WTC11 (cell line): ENCODE results near the gene DNAAF1. TPM values are rescaled to one million over a fixed set of nuclear protein-coding genes. Genes with fewer than 3 reads are reported as not detected.
A peak's percentile ranks its signal among the peaks of the same experiment; 100 is the strongest.

Source experiments
- ATAC-seq: fragments of 200-7000 bp; cut with Tn5 transposase; 2 replicates; pipeline ENCODE4 v1.10.0; 2021; ENCODE audit warnings: mild to moderate bottlenecking, moderate library complexity
- CTCF ChIA-PET: fragments of 300-600 bp; sonication (Branson Sonifier 250); formaldehyde crosslinking; loops from one replicate; lab custom pipeline; 2021; ENCODE audit warnings: antibody characterized with exemption; lab: Charles Lee
- POLR2A ChIA-PET: fragments of 350-600 bp; sonication (Branson Sonifier 250); formaldehyde crosslinking; loops from one replicate; lab custom pipeline; 2021; ENCODE audit warnings: antibody characterized with exemption; lab: Charles Lee
- DNase-seq: peaks from one replicate; pipeline ENCODE4 v3.0.0; 2021; ENCODE audit warnings: low spot score
- H3K27ac Mint-ChIP-seq: 2 replicates; pipeline ENCODE4 v1.8.0; 2021; ENCODE audit warnings: mixed read lengths
- H3K27me3 Mint-ChIP-seq: 2 replicates; pipeline ENCODE4 v1.8.0; 2021; ENCODE audit warnings: low read depth, mild to moderate bottlenecking, moderate library complexity, mixed read lengths
- H3K36me3 Mint-ChIP-seq: 2 replicates; pipeline ENCODE4 v1.8.0; 2021; ENCODE audit warnings: mixed read lengths
- H3K4me1 Mint-ChIP-seq: 2 replicates; pipeline ENCODE4 v1.8.0; 2022; ENCODE audit warnings: mixed read lengths
- H3K4me3 Mint-ChIP-seq: 2 replicates; pipeline ENCODE4 v1.8.0; 2021; ENCODE audit warnings: mild to moderate bottlenecking, moderate library complexity, mixed read lengths
- H3K9me3 Mint-ChIP-seq: 2 replicates; pipeline ENCODE4 v1.8.0; 2021; ENCODE audit warnings: mixed read lengths
- ATF1 ChIP-seq: sonication (generic); formaldehyde crosslinking; IDR thresholded peaks from 2 replicates; pipeline ENCODE4 v1.8.1; 2023; ENCODE audit warnings: mild to moderate bottlenecking, moderate library complexity, missing genetic modification reagents
- CREM ChIP-seq: sonication (generic); formaldehyde crosslinking; IDR thresholded peaks from 2 replicates; pipeline ENCODE4 v1.8.1; 2022; ENCODE audit warnings: mild to moderate bottlenecking, missing genetic modification reagents, moderate library complexity
- ESRRA ChIP-seq: sonication (generic); formaldehyde crosslinking; IDR thresholded peaks from 2 replicates; pipeline ENCODE4 v1.8.1; 2022; ENCODE audit warnings: mild to moderate bottlenecking, missing genetic modification reagents, borderline replicate concordance
- FOXP1 ChIP-seq: sonication (generic); formaldehyde crosslinking; IDR thresholded peaks from 2 replicates; pipeline ENCODE4 v1.8.0; 2022; ENCODE audit warnings: missing genetic modification reagents, mild to moderate bottlenecking, moderate library complexity, borderline replicate concordance
- GABPB1 ChIP-seq: sonication (generic); formaldehyde crosslinking; IDR thresholded peaks from 2 replicates; pipeline ENCODE4 v1.8.1; 2023; ENCODE audit warnings: mild to moderate bottlenecking, missing genetic modification reagents
- JUN ChIP-seq: sonication (generic); formaldehyde crosslinking; IDR thresholded peaks from 2 replicates; pipeline ENCODE4 v1.8.0; 2023; ENCODE audit warnings: mild to moderate bottlenecking, missing genetic modification reagents
- KAT7 ChIP-seq: sonication (generic); formaldehyde crosslinking; IDR thresholded peaks from 2 replicates; pipeline ENCODE4 v1.8.1; 2023; ENCODE audit warnings: missing genetic modification reagents, mild to moderate bottlenecking, borderline replicate concordance
- NFYB ChIP-seq: sonication (generic); formaldehyde crosslinking; conservative IDR thresholded peaks from 2 replicates; pipeline ENCODE4 v1.8.0; 2022; ENCODE audit warnings: low read depth, missing genetic modification reagents
- PREB ChIP-seq: sonication (generic); formaldehyde crosslinking; IDR thresholded peaks from 2 replicates; pipeline ENCODE4 v1.8.1; 2022; ENCODE audit warnings: mild to moderate bottlenecking, missing genetic modification reagents, moderate library complexity, borderline replicate concordance
- RORB ChIP-seq: fragments of 250-450 bp; sonication (Bioruptor Pico); IDR thresholded peaks from 2 replicates; pipeline ENCODE4 v1.9.0; 2021; ENCODE audit warnings: mild to moderate bottlenecking
- SP1 ChIP-seq: sonication (generic); formaldehyde crosslinking; conservative IDR thresholded peaks from 2 replicates; pipeline ENCODE4 v1.8.1; 2022; ENCODE audit warnings: missing genetic modification reagents
- TEAD1 ChIP-seq: sonication (generic); formaldehyde crosslinking; IDR thresholded peaks from 2 replicates; pipeline ENCODE4 v1.8.0; 2022; ENCODE audit warnings: mild to moderate bottlenecking, missing genetic modification reagents
- ZBTB43 ChIP-seq: sonication (generic); formaldehyde crosslinking; IDR thresholded peaks from 2 replicates; pipeline ENCODE4 v1.8.1; 2023; ENCODE audit warnings: mild to moderate bottlenecking, missing genetic modification reagents
- ZNF317 ChIP-seq: sonication (generic); formaldehyde crosslinking; IDR thresholded peaks from 2 replicates; pipeline ENCODE4 v1.8.1; 2023; ENCODE audit warnings: low read depth, mild to moderate bottlenecking, moderate library complexity, missing genetic modification reagents, borderline replicate concordance
- ZNF671 ChIP-seq: fragments of 250-450 bp; sonication (Bioruptor Pico); IDR thresholded peaks from 2 replicates; pipeline ENCODE4 v1.8.0; 2021; ENCODE audit warnings: mild to moderate bottlenecking
- total RNA-seq: library from RNA; stranded (reverse); gene quantifications from 3 replicates; pipeline ENCODE4 v1.2.3, GENCODE V29; 2021
- TF ChIP-seq, protein P1 (sequence below): sonication (generic); formaldehyde crosslinking; IDR thresholded peaks from 2 replicates; pipeline ENCODE4 v1.8.0; 2022; ENCODE audit warnings: mild to moderate bottlenecking, missing genetic modification reagents
- TF ChIP-seq, protein P2 (sequence below): sonication (generic); formaldehyde crosslinking; IDR thresholded peaks from 2 replicates; pipeline ENCODE4 v1.8.1; 2022; ENCODE audit warnings: low read depth, mild to moderate bottlenecking, moderate library complexity, missing genetic modification reagents, borderline replicate concordance
- TF ChIP-seq, protein P3 (sequence below): sonication (generic); formaldehyde crosslinking; IDR thresholded peaks from 2 replicates; pipeline ENCODE4 v1.8.1; 2023; ENCODE audit warnings: mild to moderate bottlenecking, moderate library complexity, missing genetic modification reagents
- TF ChIP-seq, protein P4 (sequence below): sonication (generic); formaldehyde crosslinking; IDR thresholded peaks from 2 replicates; pipeline ENCODE4 v1.8.0; 2022; ENCODE audit warnings: mild to moderate bottlenecking, missing genetic modification reagents
- TF ChIP-seq, protein P5 (sequence below): sonication (generic); formaldehyde crosslinking; IDR thresholded peaks from 2 replicates; pipeline ENCODE4 v1.8.0; 2022; ENCODE audit warnings: missing genetic modification reagents

Gene DNAAF1
- total RNA-seq, 1 experiment from 2014 or later = 0.20 TPM

DNA sequence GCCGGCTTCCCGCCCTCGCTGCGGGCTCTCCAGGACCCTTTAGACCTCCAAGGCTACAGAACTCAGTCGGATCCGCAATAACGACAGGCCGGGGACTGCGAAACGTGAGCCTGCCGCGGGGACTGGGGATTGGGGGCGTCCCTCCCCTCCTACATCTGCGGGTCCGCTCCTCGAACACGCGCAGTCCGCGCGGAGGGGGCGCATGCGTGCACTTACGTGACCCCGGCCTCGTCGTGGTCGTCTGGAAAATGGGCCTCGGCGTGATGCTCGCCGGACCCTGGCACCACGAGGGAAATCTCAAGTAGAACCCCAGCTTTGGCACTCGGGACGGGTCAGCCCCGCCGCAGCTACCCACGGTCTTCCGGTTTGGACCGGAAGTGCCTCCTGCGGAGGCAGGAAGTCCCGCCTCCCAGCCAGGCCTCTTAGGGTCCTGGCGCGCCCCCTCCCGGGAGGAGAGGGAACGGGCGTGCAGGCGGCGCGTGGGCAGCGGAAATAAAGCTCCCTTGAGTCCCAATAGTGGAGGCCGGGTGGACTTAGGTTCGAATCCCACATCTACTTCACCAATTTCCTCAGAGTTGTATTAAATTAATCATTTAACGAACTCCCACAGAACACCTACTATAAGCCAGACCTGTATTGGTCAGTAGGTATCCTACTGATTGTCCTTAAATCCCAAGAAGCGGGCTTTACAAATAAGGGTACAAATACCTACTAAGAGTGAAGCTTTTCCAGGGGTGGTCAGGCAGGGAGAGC is 41.8 kb downstream of the DNAAF1 start, which contains the start of gene TAF1C (continued):
- TF ChIP-seq ZBTB43 (no peak), GABPB1 (CRISPR knock-in tag) (peak; percentile 82), ZNF671 (no peak), TEAD1 (0 out of 2 replicates have a peak, but pooled peaks have one; percentile 13), KAT7 (peak; percentile 88; the same call in 1 of the 2 replicates), CREM (CRISPR knock-in tag) (0 out of 2 replicates have a peak, but pooled peaks have one; percentile 24), ATF1 (CRISPR knock-in tag) (no peak), ZNF317 (CRISPR knock-in tag) (no peak), JUN (CRISPR knock-in tag) (no peak)
- TF ChIP-seq, protein P1, sequence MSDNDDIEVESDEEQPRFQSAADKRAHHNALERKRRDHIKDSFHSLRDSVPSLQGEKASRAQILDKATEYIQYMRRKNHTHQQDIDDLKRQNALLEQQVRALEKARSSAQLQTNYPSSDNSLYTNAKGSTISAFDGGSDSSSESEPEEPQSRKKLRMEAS (CRISPR knock-in tag) = peak; percentile 77
- TF ChIP-seq, protein P2, sequence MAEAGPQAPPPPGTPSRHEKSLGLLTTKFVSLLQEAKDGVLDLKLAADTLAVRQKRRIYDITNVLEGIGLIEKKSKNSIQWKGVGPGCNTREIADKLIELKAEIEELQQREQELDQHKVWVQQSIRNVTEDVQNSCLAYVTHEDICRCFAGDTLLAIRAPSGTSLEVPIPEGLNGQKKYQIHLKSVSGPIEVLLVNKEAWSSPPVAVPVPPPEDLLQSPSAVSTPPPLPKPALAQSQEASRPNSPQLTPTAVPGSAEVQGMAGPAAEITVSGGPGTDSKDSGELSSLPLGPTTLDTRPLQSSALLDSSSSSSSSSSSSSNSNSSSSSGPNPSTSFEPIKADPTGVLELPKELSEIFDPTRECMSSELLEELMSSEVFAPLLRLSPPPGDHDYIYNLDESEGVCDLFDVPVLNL (CRISPR knock-in tag) = no peak
- TF ChIP-seq, protein P3, sequence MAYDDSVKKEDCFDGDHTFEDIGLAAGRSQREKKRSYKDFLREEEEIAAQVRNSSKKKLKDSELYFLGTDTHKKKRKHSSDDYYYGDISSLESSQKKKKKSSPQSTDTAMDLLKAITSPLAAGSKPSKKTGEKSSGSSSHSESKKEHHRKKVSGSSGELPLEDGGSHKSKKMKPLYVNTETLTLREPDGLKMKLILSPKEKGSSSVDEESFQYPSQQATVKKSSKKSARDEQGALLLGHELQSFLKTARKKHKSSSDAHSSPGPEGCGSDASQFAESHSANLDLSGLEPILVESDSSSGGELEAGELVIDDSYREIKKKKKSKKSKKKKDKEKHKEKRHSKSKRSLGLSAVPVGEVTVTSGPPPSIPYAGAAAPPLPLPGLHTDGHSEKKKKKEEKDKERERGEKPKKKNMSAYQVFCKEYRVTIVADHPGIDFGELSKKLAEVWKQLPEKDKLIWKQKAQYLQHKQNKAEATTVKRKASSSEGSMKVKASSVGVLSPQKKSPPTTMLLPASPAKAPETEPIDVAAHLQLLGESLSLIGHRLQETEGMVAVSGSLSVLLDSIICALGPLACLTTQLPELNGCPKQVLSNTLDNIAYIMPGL (CRISPR knock-in tag) = no peak; the same call in 1 of the 2 replicates
- TF ChIP-seq, all 79 proteins: peak for 10

- no peaks in the 10 kb centered on the region; the same call in none of the 2 replicates for H3K27me3 Mint-ChIP-seq
- ChIA-PET POLR2A (no interaction called here), CTCF (interaction anchor here (1.0 to 1.1 kb wide), 2 partner anchors 10 to 16 kb away, joined by 3 to 4 read pairs; no protein-coding TSS in a partner anchor)
- ATAC-seq = peak; percentile 84
- peak; percentile 75 for DNase-seq
- H3K9me3 Mint-ChIP-seq = no peaks in the 10 kb centered on the region
- no peaks in the 10 kb centered on the region for H3K36me3 Mint-ChIP-seq
- peaks cover 1% of the 10 kb centered on the region; the same call in 1 of the 2 replicates for H3K4me1 Mint-ChIP-seq
- H3K27ac Mint-ChIP-seq = no peak within 1 kb of the TSS
- no peak within 1 kb of the TSS for H3K4me3 Mint-ChIP-seq
- peak; percentile 95 for TF ChIP-seq NFYB
- TF ChIP-seq, protein P4, sequence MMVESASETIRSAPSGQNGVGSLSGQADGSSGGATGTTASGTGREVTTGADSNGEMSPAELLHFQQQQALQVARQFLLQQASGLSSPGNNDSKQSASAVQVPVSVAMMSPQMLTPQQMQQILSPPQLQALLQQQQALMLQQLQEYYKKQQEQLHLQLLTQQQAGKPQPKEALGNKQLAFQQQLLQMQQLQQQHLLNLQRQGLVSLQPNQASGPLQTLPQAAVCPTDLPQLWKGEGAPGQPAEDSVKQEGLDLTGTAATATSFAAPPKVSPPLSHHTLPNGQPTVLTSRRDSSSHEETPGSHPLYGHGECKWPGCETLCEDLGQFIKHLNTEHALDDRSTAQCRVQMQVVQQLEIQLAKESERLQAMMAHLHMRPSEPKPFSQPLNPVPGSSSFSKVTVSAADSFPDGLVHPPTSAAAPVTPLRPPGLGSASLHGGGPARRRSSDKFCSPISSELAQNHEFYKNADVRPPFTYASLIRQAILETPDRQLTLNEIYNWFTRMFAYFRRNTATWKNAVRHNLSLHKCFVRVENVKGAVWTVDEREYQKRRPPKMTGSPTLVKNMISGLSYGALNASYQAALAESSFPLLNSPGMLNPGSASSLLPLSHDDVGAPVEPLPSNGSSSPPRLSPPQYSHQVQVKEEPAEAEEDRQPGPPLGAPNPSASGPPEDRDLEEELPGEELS (CRISPR knock-in tag) = 0 out of 2 replicates have a peak, but pooled peaks have one; percentile 51
- no peak for TF ChIP-seq PREB (CRISPR knock-in tag)
- peak; percentile 50; the same call in 1 of the 2 replicates for TF ChIP-seq SP1
- TF ChIP-seq ESRRA (CRISPR knock-in tag) = no peak
- TF ChIP-seq FOXP1 (CRISPR knock-in tag) = peak; percentile 26; the same call in 1 of the 2 replicates
- TF ChIP-seq, protein P1 (CRISPR knock-in tag) = peak; percentile 85
- TF ChIP-seq, protein P5, sequence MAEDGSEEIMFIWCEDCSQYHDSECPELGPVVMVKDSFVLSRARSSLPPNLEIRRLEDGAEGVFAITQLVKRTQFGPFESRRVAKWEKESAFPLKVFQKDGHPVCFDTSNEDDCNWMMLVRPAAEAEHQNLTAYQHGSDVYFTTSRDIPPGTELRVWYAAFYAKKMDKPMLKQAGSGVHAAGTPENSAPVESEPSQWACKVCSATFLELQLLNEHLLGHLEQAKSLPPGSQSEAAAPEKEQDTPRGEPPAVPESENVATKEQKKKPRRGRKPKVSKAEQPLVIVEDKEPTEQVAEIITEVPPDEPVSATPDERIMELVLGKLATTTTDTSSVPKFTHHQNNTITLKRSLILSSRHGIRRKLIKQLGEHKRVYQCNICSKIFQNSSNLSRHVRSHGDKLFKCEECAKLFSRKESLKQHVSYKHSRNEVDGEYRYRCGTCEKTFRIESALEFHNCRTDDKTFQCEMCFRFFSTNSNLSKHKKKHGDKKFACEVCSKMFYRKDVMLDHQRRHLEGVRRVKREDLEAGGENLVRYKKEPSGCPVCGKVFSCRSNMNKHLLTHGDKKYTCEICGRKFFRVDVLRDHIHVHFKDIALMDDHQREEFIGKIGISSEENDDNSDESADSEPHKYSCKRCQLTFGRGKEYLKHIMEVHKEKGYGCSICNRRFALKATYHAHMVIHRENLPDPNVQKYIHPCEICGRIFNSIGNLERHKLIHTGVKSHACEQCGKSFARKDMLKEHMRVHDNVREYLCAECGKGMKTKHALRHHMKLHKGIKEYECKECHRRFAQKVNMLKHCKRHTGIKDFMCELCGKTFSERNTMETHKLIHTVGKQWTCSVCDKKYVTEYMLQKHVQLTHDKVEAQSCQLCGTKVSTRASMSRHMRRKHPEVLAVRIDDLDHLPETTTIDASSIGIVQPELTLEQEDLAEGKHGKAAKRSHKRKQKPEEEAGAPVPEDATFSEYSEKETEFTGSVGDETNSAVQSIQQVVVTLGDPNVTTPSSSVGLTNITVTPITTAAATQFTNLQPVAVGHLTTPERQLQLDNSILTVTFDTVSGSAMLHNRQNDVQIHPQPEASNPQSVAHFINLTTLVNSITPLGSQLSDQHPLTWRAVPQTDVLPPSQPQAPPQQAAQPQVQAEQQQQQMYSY = 0 out of 2 replicates have a peak, but pooled peaks have one; percentile 30
- no peak for TF ChIP-seq RORB
These were observed 45.8 kb downstream of the DNAAF1 start, which contains the start of gene ADAD2 for GRCh38 chr16:84190731-84191388. TSS of gene ADAD2 (plus strand) at chr16:84191157. CDS start at chr16:84191231, 74 bp downstream.
